ENCODE results near the gene HINT1. TPM values are rescaled to one million over a fixed set of nuclear protein-coding genes. Genes with fewer than 3 reads are reported as not detected.

Gene HINT1
- polyA plus RNA-seq, 3 donors, result 148 to 223 (median 191) TPM

- Histone ChIP-seq H3K4me2 (replicated peaks; ENCODE audit: extremely low read depth, low read length, poor library complexity, severe bottlenecking) (no peak overlapping the region), H3K4me3 (replicated peaks in 1 of 3; ENCODE audit: low read depth in 2 of 3, low read length in 3 of 3) (no peak overlapping the region), H3K4me1 (ENCODE audit: control insufficient read depth in 1 of 2, insufficient read depth in 2 of 2, low read length in 2 of 2) (no peaks in the 10 kb centered on the region), H3K9ac (ENCODE audit: insufficient read depth, low read length, poor library complexity, severe bottlenecking) (no peak overlapping the region), H3K27me3 (ENCODE audit: control insufficient read depth in 2 of 2, insufficient read depth in 2 of 2, low read length in 2 of 2) (no peaks in the 10 kb centered on the region), H3K9me3 (replicated peaks in 1 of 2; ENCODE audit: control insufficient read depth in 1 of 2, insufficient read depth in 1 of 2, low read length in 2 of 2) (no peaks in the 10 kb centered on the region), H3K36me3 (replicated peaks in 1 of 2; ENCODE audit: control insufficient read depth in 1 of 2, insufficient read depth in 2 of 2, low read length in 2 of 2) (peaks cover 35 to 44% of the 10 kb centered on the region in 2 donors), H4K20me1 (ENCODE audit: insufficient read depth, low read length) (no peaks in the 10 kb centered on the region), H3K79me2 (ENCODE audit: insufficient read depth, low read length) (peaks cover 18% of the 10 kb centered on the region), H3K27ac (ENCODE audit: low read depth in 1 of 2, low read length in 2 of 2) (no peak overlapping the region), H2AFZ (ENCODE audit: insufficient read depth, low read depth, low read length, poor library complexity, severe bottlenecking) (no peak overlapping the region)
- TF ChIP-seq CTCF (IDR thresholded peaks at IDR 0.05), result no peak
- WGBS (ENCODE audit: insufficient coverage), result 98% methylated on average over 5 of the region's 5 CpGs
- Mint-ChIP-seq H3K36me3 (peaks cover 34 to 49% of the 10 kb centered on the region in 2 donors), H3K4me3 (no peak overlapping the region), H3K9me3 (peaks cover 0 to 2% (median 0%) of the 10 kb centered on the region in 7 donors), H3K4me1 (no peaks in the 10 kb centered on the region), H3K27ac (peak overlapping the region in 3 of 7 donors; percentile 41 to 79 (median 57)), H3K27me3 (ENCODE audit: low read depth in 3 of 3) (no peaks in the 10 kb centered on the region)
- intact Hi-C loops (cut with micrococcal nuclease), result no loop called here
- no peak for DNase-seq
Measured at GRCh38 chr5:131156957-131157356, 8.1 kb downstream of the HINT1 start.

- Histone ChIP-seq H3K27me3 (ENCODE audit: control insufficient read depth in 2 of 2, insufficient read depth in 2 of 2, low read length in 2 of 2) (no peaks in the 10 kb centered on the region), H2AFZ (ENCODE audit: insufficient read depth, low read depth, low read length, poor library complexity, severe bottlenecking) (no peak overlapping the region), H3K9ac (ENCODE audit: insufficient read depth, low read length, poor library complexity, severe bottlenecking) (no peak overlapping the region), H3K4me2 (replicated peaks; ENCODE audit: extremely low read depth, low read length, poor library complexity, severe bottlenecking) (no peak overlapping the region), H3K4me3 (replicated peaks in 1 of 3; ENCODE audit: low read depth in 2 of 3, low read length in 3 of 3) (no peak overlapping the region), H4K20me1 (ENCODE audit: insufficient read depth, low read length) (no peaks in the 10 kb centered on the region), H3K9me3 (replicated peaks in 1 of 2; ENCODE audit: control insufficient read depth in 1 of 2, insufficient read depth in 1 of 2, low read length in 2 of 2) (no peaks in the 10 kb centered on the region), H3K36me3 (replicated peaks in 1 of 2; ENCODE audit: control insufficient read depth in 1 of 2, insufficient read depth in 2 of 2, low read length in 2 of 2) (peaks cover 30 to 38% of the 10 kb centered on the region in 2 donors), H3K27ac (ENCODE audit: low read depth in 1 of 2, low read length in 2 of 2) (no peak overlapping the region), H3K79me2 (ENCODE audit: insufficient read depth, low read length) (peaks cover 12% of the 10 kb centered on the region), H3K4me1 (ENCODE audit: control insufficient read depth in 1 of 2, insufficient read depth in 2 of 2, low read length in 2 of 2) (no peaks in the 10 kb centered on the region)
- no peak for TF ChIP-seq CTCF (IDR thresholded peaks at IDR 0.05)
- DNase-seq, result no peak
- intact Hi-C loops (cut with micrococcal nuclease), result no loop called here
- H3K9me3 Mint-ChIP-seq, result peaks cover 0 to 2% (median 0%) of the 10 kb centered on the region in 7 donors
- H3K27ac Mint-ChIP-seq, result no peak overlapping the region
- WGBS (ENCODE audit: insufficient coverage), result 60% methylated on average over 1 of the region's 2 CpGs
- H3K4me1 Mint-ChIP-seq, result no peaks in the 10 kb centered on the region
- peaks cover 29 to 44% of the 10 kb centered on the region in 2 donors for H3K36me3 Mint-ChIP-seq
- no peak overlapping the region for H3K4me3 Mint-ChIP-seq
- no peaks in the 10 kb centered on the region for H3K27me3 Mint-ChIP-seq (ENCODE audit: low read depth in 3 of 3)
Measured at GRCh38 chr5:131156385-131156784, 8.7 kb downstream of the HINT1 start.

Measured in CD14-positive monocyte (primary cell).